ENCODE results near the gene ANKRD12.
A peak's percentile ranks its signal among the peaks of the same experiment; 100 is the strongest.

The ANKRD12 gene

DNA sequence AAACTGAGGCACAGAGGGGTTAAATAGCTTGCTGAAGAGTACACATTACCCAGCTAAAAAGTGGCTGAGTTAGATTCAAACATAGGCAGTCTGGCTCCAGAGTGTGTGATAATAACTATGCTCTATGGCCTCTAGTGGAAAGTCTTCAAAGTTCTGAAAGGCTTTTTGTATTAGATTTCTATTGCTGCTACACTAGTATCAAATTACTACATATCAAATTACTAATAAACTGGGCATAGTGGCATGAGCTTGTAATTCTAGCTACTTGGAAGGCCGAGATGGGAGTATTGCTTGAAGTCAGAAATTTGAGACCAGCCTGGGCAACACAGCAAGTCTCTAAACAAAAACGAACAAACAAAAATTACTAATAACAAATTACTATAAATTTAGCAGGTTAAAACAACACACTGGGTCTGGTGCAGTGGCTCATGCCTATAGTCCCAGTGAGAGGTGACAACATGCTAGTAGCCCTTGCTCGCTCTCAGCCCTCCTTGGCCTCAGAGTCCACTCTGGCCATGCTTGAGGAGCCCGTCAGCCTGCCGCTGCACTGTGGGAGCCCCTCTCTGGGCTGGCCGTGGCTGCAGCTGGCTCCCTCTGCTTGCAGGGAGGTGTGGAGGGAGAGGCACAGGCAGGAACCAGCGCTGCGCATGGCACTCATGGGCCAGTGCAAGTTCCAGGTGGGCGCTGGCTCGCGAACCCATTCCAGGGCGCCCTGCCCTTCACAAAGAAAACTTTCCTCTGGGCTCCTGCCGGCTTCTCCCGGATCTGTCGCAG lies 159.8 kb downstream of the ANKRD12 start:
- no peak for DNase-seq

DNA sequence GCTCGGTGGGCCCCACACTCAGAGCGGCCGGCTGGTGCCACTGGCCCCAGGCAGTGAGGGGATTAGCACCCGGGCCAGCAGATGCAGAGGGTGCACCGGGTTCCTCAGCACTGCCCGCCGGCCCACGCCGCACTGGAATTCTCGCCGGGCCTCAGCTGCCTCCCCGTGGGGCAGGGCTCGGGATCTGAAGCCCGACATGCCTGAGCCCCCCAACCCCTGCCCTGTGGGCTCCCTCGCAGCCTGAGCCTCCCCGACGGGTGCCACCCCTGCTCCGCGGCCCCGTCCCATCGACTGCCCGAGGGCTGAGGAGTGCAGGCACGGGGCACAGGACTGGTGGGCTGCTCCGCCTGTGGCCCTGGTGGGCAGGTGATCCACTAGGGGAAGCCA lies 160.4 kb downstream of the ANKRD12 start:
- no peak for DNase-seq

GRCh38 chr18:9304388-9305070 lies 167.9 kb downstream of the ANKRD12 start:
- DNase-seq = no peak

GRCh38 chr18:9319333-9319732 lies 182.8 kb downstream of the ANKRD12 start:
- no peak for DNase-seq

DNA sequence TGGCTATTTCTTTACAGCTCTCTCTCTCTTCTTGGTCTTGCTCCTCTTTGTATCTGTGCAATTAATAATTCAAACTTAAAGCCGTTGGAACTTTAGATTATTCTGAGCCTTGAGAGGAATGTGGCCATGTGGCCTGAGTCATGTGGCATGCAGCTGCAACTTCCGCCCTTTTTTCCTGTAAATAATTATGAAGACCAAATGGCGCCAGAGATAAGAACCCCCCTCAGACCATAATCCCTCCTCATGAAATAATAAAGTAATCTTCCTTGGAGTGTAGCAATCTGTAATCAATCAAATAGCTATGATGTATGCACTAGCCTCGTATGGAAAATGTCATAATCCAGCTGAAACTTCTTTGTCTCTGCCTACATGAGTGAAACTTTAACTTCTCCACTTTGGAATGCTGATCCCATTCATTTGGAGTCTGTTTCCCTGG lies 184.5 kb downstream of the ANKRD12 start:
- no peak for DNase-seq

- DNase-seq = no peak
Measured at GRCh38 chr18:9321736-9322135, 185.2 kb downstream of the ANKRD12 start.

- no peak for DNase-seq
Measured at GRCh38 chr18:9322744-9323143, 186.2 kb downstream of the ANKRD12 start.

- DNase-seq = no peak
Measured at GRCh38 chr18:9323750-9324445, 187.3 kb downstream of the ANKRD12 start.

DNA sequence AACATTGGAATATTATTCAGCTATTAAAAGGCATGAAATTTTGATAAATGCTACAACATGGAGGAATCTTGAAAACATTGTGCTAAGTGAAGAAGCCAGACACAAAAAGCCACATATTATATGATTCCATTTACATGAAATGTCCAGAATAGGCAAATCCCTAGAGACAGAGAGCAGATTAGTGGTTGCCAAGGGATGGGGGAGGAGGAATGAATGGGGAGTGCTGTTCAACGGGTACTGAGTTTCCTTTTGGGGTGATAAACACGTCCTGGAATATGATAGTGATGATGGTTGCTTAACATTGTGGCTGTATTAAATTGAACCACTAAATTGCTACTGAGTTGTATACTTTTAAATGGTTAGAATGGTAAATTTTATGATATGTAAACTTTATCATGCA lies 189.1 kb downstream of the ANKRD12 start:
- no peak for DNase-seq

GRCh38 chr18:9328776-9329175 lies 192.2 kb downstream of the ANKRD12 start:
- no peak for DNase-seq

- no peak for DNase-seq
Measured at GRCh38 chr18:9329471-9329870, 192.9 kb downstream of the ANKRD12 start.

- DNase-seq = no peak
Measured at GRCh38 chr18:9330419-9330818, 193.8 kb downstream of the ANKRD12 start.

- no peak for DNase-seq
Measured at GRCh38 chr18:9333441-9334328, 197.1 kb downstream of the ANKRD12 start.

DNA sequence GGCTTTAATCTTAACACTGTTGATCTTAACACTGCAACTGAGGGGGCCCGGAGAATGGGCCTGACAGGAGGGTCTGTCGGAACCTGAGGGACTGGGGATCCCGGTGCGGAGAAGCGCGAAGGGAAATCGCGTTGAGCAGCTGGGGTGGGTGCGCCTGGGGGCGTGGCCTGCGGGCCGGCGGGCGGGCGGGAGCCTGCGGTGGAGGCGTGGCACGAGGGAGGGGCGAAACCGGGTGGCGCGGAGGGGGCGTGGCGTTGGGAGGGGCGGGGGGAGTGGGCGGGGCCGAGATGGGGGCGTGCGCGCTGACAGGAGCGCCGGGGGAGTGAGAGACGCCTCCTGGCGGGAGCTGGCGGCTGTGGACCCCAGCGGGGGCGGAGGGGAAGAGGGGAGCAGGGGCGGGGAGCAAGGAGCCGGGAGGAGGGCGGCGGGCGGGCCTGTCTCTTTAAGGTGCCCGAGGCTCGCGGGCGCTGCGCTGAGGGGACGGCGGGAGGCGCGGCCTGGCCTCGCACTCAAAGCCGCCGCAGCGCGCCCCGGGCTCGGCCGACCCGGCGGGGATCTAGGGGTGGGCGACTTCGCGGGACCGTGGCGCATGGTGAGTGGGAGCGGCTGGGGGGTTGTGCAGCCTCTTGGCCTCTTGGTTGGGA lies 197.9 kb downstream of the ANKRD12 start, which contains the start of gene TWSG1:
Gene TWSG1, plus strand, starts transcription at position 445 of the 644 bp plus-strand sequence. CDS start 2,457 bp downstream, outside the sequence.
- DNase-seq = peak; percentile 89 to 92

GRCh38 chr18:9334973-9335696 lies 198.6 kb downstream of the ANKRD12 start:
- peak; percentile 38 to 47 for DNase-seq

Data from activated CD4-positive, alpha-beta T cell treated with anti-CD3 and anti-CD28 coated beads, Interleukin-2, amount 50 U/mL, for 48 hours (primary cell).